Iris pigment epithelial cell (primary cell): ENCODE data around the gene CLASP1.
A peak's percentile ranks its signal among the peaks of the same experiment; 100 is the strongest.

Source experiments
- DNase-seq: peaks from one replicate; pipeline ENCODE4 v3.0.0-alpha.2; 2011; ENCODE audit warnings: low read depth

Gene CLASP1

GRCh38 chr2:121536850-121537557, 112.3 kb downstream of the CLASP1 start:
- DNase-seq: no peak

GRCh38 chr2:121536347-121536746, 112.9 kb downstream of the CLASP1 start:
- no peak for DNase-seq

- DNase-seq: no peak
These were observed 115.3 kb downstream of the CLASP1 start for GRCh38 chr2:121534007-121534406.

GRCh38 chr2:121532894-121533293, 116.4 kb downstream of the CLASP1 start:
- DNase-seq: peak; percentile 36

- DNase-seq: peak; percentile 79
These were observed 116.9 kb downstream of the CLASP1 start for GRCh38 chr2:121532347-121532766.

GRCh38 chr2:121530212-121530705, 119.0 kb downstream of the CLASP1 start:
- peak; percentile 75 for DNase-seq

GRCh38 chr2:121529439-121530211, 119.6 kb downstream of the CLASP1 start:
- DNase-seq: peak; percentile 42

- DNase-seq: peak; percentile 68
These were observed 122.1 kb downstream of the CLASP1 start for GRCh38 chr2:121527009-121527682.

GRCh38 chr2:121524685-121525425, 124.4 kb downstream of the CLASP1 start:
- no peak for DNase-seq

- no peak for DNase-seq
These were observed 127.9 kb downstream of the CLASP1 start for GRCh38 chr2:121521359-121521758.

GRCh38 chr2:121520641-121520994, 128.6 kb downstream of the CLASP1 start:
- DNase-seq: no peak

- no peak for DNase-seq
These were observed 129.3 kb downstream of the CLASP1 start for GRCh38 chr2:121519732-121520640.

- DNase-seq: no peak
These were observed 130.1 kb downstream of the CLASP1 start for GRCh38 chr2:121519153-121519552.

GRCh38 chr2:121513597-121514333, 135.5 kb downstream of the CLASP1 start:
- DNase-seq: no peak

- no peak for DNase-seq
These were observed 138.4 kb downstream of the CLASP1 start for GRCh38 chr2:121510857-121511256.

GRCh38 chr2:121506621-121507020, 142.6 kb downstream of the CLASP1 start:
- DNase-seq: no peak

GRCh38 chr2:121505986-121506586, 143.2 kb downstream of the CLASP1 start:
- no peak for DNase-seq

GRCh38 chr2:121505005-121505404, 144.3 kb downstream of the CLASP1 start:
- peak; percentile 90 for DNase-seq

GRCh38 chr2:121504316-121504715, 144.9 kb downstream of the CLASP1 start:
- no peak for DNase-seq

- DNase-seq: peak; percentile 73
These were observed 146.5 kb downstream of the CLASP1 start for GRCh38 chr2:121502781-121503180.
